NCI-H69 (cell line): ENCODE data around the gene GNA12.
"Not testable (repeated sequence)": the region's sequence is repeated elsewhere in the genome, so short reads cannot be mapped to it uniquely, and the experiment has no call there.

Source experiments
- DNase-seq: peaks from one replicate; lab custom pipeline; 2025; lab: John Stamatoyannopoulos, UW

Gene GNA12

GRCh38 chr7:2728316-2729030, 115.6 kb downstream of the GNA12 start:
- DNase-seq, result no peak

- DNase-seq, result not testable (repeated sequence)
Observed at GRCh38 chr7:2727206-2727605, 116.9 kb downstream of the GNA12 start.

- no peak for DNase-seq
Observed at GRCh38 chr7:2726316-2727018, 117.6 kb downstream of the GNA12 start.

GRCh38 chr7:2725178-2726105, 118.7 kb downstream of the GNA12 start:
- DNase-seq, result no peak

GRCh38 chr7:2724453-2725177, 119.5 kb downstream of the GNA12 start:
- no peak for DNase-seq

GRCh38 chr7:2724036-2724435, 120.1 kb downstream of the GNA12 start:
- DNase-seq, result not testable (repeated sequence)

GRCh38 chr7:2723138-2723850, 120.8 kb downstream of the GNA12 start:
- DNase-seq, result no peak

- no peak for DNase-seq
Observed at GRCh38 chr7:2722591-2722990, 121.5 kb downstream of the GNA12 start.

GRCh38 chr7:2721842-2722241, 122.3 kb downstream of the GNA12 start:
- no peak for DNase-seq

- DNase-seq, result no peak
Observed at GRCh38 chr7:2720024-2720423, 124.1 kb downstream of the GNA12 start.

GRCh38 chr7:2719007-2719406, 125.1 kb downstream of the GNA12 start:
- peak; percentile 38 for DNase-seq

GRCh38 chr7:2718296-2718965, 125.7 kb downstream of the GNA12 start:
- no peak for DNase-seq

- DNase-seq, result no peak
Observed at GRCh38 chr7:2717293-2718261, 126.5 kb downstream of the GNA12 start.

GRCh38 chr7:2716906-2717292, 127.2 kb downstream of the GNA12 start:
- DNase-seq, result no peak

GRCh38 chr7:2716488-2716887, 127.6 kb downstream of the GNA12 start:
- DNase-seq, result no peak

GRCh38 chr7:2715341-2716231, 128.5 kb downstream of the GNA12 start:
- DNase-seq, result no peak

GRCh38 chr7:2714636-2715035, 129.5 kb downstream of the GNA12 start:
- DNase-seq, result no peak

- DNase-seq, result no peak
Observed at GRCh38 chr7:2713978-2714377, 130.1 kb downstream of the GNA12 start.
